Gastrocnemius medialis (tissue), 4 donors: ENCODE results near the gene INO80B.

Experiments used
- CTCF ChIP-seq, 5 experiments: fragments of 450-650 bp in 3 of 5; fragments of 200-600 bp in 2 of 5; sonication (generic) in 2 of 5; IDR thresholded peaks in 4 of 5; conservative IDR thresholded peaks in 1 of 5; 1 replicate in 4 of 5; 2 replicates in 1 of 5; pipeline ENCODE4 v1.5.1; 2016 to 2019; ENCODE audit warnings: antibody characterized with exemption in 5 of 5, mild to moderate bottlenecking in 3 of 5, moderate library complexity in 3 of 5
- POLR2A ChIP-seq, 2 donors: fragments of 450-650 bp; IDR thresholded peaks; one replicate each; pipeline ENCODE4 v1.6.1; 2017; ENCODE audit warnings: antibody characterized with exemption in 2 of 2, mild to moderate bottlenecking in 2 of 2, moderate library complexity in 2 of 2

GRCh38 chr2:74481431-74481830, 26.5 kb downstream of the INO80B start:
- TF ChIP-seq CTCF (IDR thresholded peaks at IDR 0.05 in 4 of 5, conservative IDR thresholded peaks at IDR 0.05 in 1 of 5) (no peak), POLR2A (IDR thresholded peaks at IDR 0.05) (no peak)
